NCI-H2196 treated with DMSO at 0.1 percent for 48 hours (cell line): Measurements from ENCODE around the gene GNG7.
"Not testable (repeated sequence)": the region's sequence is repeated elsewhere in the genome, so short reads cannot be mapped to it uniquely, and the experiment has no call there.

Experiments
- DNase-seq: peaks from one replicate; lab custom pipeline; 2025; ENCODE audit not compliant: unreplicated experiment; lab: John Stamatoyannopoulos, UW

Gene GNG7

GRCh38 chr19:2625434-2625833 lies 77.1 kb downstream of the GNG7 start:
- no peak for DNase-seq

GRCh38 chr19:2624537-2625091 lies 77.9 kb downstream of the GNG7 start:
- DNase-seq, result no peak

DNA sequence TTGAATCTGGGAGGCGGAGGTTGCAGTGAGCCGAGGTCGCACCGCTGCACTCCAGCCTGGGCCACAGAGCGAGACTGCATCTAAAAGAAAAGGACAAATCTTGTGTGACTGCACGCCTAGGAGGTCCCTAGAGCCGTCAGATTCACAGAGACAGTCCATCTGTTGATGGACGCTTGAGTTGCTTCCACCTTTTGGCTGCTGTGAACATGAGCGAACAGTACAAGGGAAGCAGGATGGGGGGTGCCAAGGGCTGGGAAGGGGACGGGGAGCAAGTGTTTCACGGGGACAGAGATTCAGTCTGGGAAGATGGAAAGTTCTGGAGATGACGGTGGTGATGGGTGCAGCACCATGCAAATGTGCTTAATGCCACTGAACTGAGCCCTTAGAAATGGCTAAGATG lies 78.7 kb downstream of the GNG7 start:
- DNase-seq, result no peak

- not testable (repeated sequence) for DNase-seq
These were observed 80.0 kb downstream of the GNG7 start for GRCh38 chr19:2622371-2622961.

- no peak for DNase-seq
These were observed 83.4 kb downstream of the GNG7 start for GRCh38 chr19:2619076-2619475.

DNA sequence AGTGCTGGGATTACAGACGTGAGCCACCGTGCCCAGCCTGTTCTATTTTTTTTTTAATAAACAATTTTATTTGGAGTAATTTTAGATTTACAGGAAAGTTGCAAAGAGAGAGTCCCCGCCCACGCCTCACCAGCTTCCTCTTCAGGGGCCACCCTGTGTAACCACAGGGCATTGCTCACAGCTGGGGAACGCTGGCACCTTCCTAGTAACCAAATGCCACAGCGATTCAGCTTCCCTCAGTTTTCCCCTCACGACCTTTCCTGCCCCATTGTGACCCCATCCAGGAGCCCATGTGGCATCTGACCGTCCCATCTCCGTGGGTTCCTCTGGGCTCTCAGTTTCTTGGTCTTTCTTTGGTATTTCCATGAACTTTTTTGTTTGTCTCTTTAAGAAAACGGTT lies 83.9 kb downstream of the GNG7 start:
- DNase-seq, result no peak

GRCh38 chr19:2617393-2618165 lies 84.9 kb downstream of the GNG7 start:
- no peak for DNase-seq

DNA sequence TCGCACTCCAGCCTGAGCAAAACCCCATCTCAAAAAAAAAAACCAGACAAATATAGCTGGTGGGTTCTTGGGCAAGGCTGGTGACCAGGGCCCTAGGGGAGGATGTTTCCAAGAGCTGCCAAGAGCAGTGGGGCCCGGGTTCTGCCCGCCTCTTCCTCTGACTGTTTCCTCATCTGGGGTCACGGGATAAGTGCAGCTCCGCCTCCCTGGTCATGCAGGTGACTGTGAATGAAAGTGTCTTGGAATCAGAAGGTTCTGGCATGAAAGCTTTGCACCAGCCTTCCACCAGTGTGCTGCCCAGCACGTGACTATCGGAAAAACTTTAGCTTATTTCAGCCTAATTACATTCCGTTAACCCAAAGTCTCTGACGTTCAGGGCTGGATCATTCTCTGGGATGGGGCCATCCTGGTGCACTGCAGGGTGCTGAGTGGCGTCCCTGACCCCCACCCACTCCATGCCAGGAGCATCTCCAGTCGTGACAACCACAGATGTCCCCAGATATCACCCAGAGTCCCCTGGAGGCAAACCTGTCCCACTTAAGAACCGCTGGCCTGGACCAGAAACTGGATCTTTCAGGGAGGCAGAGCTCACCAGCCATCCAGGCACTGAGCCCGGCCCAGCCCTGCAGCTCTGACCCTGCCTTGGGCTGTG lies 85.6 kb downstream of the GNG7 start:
- DNase-seq, result no peak

DNA sequence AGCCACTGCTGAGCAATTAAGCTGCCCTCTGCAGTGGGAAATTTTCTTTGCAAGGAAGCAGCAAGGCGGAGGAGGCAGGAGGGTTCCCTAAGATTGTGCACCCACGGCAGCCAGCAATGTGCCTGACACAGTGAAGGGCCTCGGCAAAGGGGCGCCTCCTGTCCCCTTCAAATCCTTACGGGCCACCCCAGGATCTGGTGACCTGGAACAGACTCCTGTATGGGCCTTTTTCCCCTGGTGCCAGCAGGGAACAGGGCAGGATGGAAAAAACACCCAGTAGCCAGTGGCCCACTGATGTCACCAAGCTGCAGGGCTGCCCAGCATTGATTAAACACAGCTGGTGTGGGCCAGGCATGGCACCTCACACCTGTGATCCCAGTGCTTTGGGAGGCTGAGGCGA lies 86.7 kb downstream of the GNG7 start:
- DNase-seq, result no peak

- DNase-seq, result no peak
These were observed 88.8 kb downstream of the GNG7 start for GRCh38 chr19:2613507-2614295.

DNA sequence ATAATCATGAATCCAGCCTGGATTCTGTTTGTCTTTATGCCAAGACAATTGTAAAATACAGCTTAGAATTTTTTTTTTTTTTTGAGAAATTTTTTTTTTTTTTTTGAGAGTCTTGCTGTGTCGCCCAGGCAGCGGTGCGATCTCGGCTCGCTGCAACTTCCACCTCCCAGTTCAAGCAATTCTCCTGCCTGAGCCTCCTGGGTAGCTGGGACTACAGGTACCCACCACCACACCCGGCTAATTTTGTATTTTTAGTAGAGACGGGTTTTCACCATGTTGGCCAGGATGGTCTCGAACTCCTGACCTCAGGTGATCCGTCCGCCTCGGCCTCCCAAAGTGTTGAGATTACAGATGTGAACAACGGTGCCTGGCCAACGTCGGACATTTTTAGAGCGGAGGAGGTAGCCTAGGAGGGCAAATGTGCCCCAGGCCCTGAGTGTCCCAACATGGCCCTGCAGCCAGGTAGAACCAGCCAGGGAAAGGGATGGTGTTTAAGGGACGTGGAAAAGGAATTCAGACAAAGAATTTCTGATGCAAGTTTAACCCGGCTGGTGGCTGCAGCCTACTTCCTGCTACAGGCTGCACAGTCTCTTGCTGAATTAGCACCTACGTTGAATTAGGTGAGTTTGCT lies 89.8 kb downstream of the GNG7 start:
- no peak for DNase-seq

GRCh38 chr19:2611483-2612464 lies 90.7 kb downstream of the GNG7 start:
- no peak for DNase-seq

DNA sequence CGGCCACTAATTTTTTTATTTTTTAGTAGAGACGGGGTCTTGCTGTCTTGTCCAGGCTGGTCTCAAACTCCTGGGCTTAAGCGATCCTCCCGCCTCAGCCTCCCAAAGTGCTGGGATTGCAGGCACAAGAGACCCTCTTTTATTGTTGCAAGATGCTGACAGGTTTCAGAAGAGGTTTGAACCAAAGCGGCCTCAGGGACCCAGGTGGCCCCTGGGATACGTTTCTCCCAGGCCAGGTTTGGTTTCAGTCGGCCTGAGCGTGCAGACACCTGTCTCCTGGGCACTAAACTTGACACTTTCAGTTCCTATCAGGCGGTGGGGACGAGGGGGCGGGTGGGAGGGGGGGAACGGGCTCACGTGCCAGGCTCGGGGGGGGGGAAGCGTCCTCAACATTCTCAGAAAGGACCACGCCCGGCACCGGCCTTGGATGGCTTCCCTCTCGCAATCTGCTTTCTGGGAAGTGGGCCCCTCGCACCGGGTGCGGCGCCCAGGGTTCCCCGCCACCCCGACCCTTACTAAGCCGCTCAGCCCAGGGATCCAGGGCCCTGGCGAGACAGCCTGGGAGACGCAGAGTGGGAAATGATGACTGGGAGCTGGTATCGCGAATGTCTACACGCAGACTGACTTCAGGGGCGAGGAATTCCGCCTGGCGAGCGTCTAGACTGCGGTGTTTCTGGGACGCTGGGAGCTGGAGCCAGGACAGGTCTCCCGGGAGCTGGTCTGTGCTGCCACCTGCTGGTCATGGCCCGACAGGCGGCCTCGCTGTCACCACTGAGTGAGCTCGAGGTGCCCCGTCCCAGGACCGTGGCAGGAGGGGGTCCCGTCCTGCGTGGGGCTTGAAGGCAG lies 91.6 kb downstream of the GNG7 start:
- peak; percentile 80 for DNase-seq

GRCh38 chr19:2609389-2610116 lies 92.9 kb downstream of the GNG7 start:
- DNase-seq, result no peak

GRCh38 chr19:2609034-2609388 lies 93.5 kb downstream of the GNG7 start:
- DNase-seq, result not testable (repeated sequence)

DNA sequence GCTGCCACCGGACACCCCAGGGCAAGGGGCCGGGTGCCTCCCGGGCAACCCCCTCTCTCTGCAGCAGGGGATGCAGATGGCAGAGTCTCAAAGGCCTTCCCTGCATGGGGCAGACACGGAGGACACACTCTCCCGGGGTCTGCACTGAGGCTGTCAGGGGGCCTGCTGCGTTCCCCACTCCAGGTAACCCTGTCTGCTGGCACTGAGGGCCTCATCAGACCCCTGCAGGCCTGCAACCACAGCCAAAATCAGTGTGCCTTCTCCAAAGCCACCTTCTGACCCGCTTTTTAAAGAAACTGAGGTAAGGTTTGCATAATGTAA lies 93.9 kb downstream of the GNG7 start:
- DNase-seq, result no peak

- no peak for DNase-seq
These were observed 94.5 kb downstream of the GNG7 start for GRCh38 chr19:2607712-2608601.
